Mesenchymal stem cell (in vitro differentiated cells and primary cell): ENCODE results near the gene DGKH.

Experiments used
- DNase-seq: peaks from one replicate; pipeline ENCODE4 v3.0.0-alpha.2; 2013
- H2AFZ ChIP-seq: one replicate; pipeline ENCODE4 v1.6.1; 2013; ENCODE audit warnings: low read depth, mild to moderate bottlenecking, control low read depth, inconsistent platforms, low read length, moderate library complexity
- H2AK5ac ChIP-seq: 2 replicates; pipeline ENCODE4 v1.6.1; 2013; ENCODE audit warnings: low read length, moderate library complexity, mild to moderate bottlenecking, inconsistent platforms; ENCODE audit not compliant: severe bottlenecking
- H2BK120ac ChIP-seq: one replicate; pipeline ENCODE4 v1.6.1; 2013; ENCODE audit warnings: low read depth, mild to moderate bottlenecking, inconsistent platforms, low read length, moderate library complexity
- H2BK12ac ChIP-seq, 2 experiments: one replicate each; pipeline ENCODE4 v1.6.1; 2013; ENCODE audit warnings: inconsistent platforms in 2 of 2, low read length in 2 of 2, mild to moderate bottlenecking in 2 of 2, moderate library complexity in 2 of 2, control low read depth in 1 of 2
- H2BK15ac ChIP-seq: one replicate; pipeline ENCODE4 v1.6.1; 2013; ENCODE audit warnings: mild to moderate bottlenecking, low read depth, inconsistent platforms; ENCODE audit not compliant: poor library complexity, severe bottlenecking
- H2BK5ac ChIP-seq: 2 replicates; pipeline ENCODE4 v1.6.1; 2013; ENCODE audit warnings: low read depth, mild to moderate bottlenecking, low read length, control low read depth, inconsistent platforms; ENCODE audit not compliant: poor library complexity, severe bottlenecking
- H3K14ac ChIP-seq, 2 experiments: one replicate each; pipeline ENCODE4 v1.6.1; 2013; ENCODE audit warnings: inconsistent platforms in 2 of 2, low read length in 2 of 2, control low read depth in 1 of 2, mild to moderate bottlenecking in 1 of 2, moderate library complexity in 1 of 2
- H3K18ac ChIP-seq, 2 experiments: one replicate each; pipeline ENCODE4 v1.6.1; 2013; ENCODE audit warnings: inconsistent platforms in 2 of 2, low read length in 2 of 2, control low read depth in 1 of 2, low read depth in 1 of 2, mild to moderate bottlenecking in 1 of 2
- H3K23ac ChIP-seq, 2 experiments: one replicate each; pipeline ENCODE4 v1.6.1; 2013; ENCODE audit warnings: inconsistent platforms in 2 of 2, low read length in 2 of 2, mild to moderate bottlenecking in 2 of 2, moderate library complexity in 2 of 2, control low read depth in 1 of 2
- H3K27ac ChIP-seq: 2 replicates; pipeline ENCODE4 v1.5.1; 2013; ENCODE audit warnings: mild to moderate bottlenecking, moderate library complexity, low read length, control low read depth, inconsistent platforms; ENCODE audit not compliant: poor library complexity, severe bottlenecking
- H3K27me3 ChIP-seq, 2 experiments: 2 replicates each; pipeline versions ENCODE4 v1.6.1 to v1.7.0; 2013; ENCODE audit warnings: low read length in 2 of 2, mild to moderate bottlenecking in 2 of 2, moderate library complexity in 2 of 2, control low read depth in 1 of 2, inconsistent platforms in 1 of 2; ENCODE audit not compliant: control insufficient read depth in 1 of 2, insufficient read depth in 1 of 2
- H3K36me3 ChIP-seq, 2 experiments: 2 replicates each; pipeline versions ENCODE4 v1.6.1 to v1.7.0; 2013; ENCODE audit warnings: low read length in 2 of 2, control low read depth in 1 of 2, inconsistent platforms in 1 of 2, low read depth in 1 of 2, mild to moderate bottlenecking in 1 of 2; ENCODE audit not compliant: insufficient read depth in 2 of 2, control insufficient read depth in 1 of 2
- H3K4ac ChIP-seq, 2 experiments: one replicate each; pipeline ENCODE4 v1.6.1; 2013; ENCODE audit warnings: inconsistent platforms in 2 of 2, low read length in 2 of 2, mild to moderate bottlenecking in 2 of 2, moderate library complexity in 2 of 2, control low read depth in 1 of 2, low read depth in 1 of 2
- H3K4me1 ChIP-seq: 2 replicates; pipeline ENCODE4 v1.6.1; 2013; ENCODE audit warnings: low read depth, low read length, control low read depth; ENCODE audit not compliant: control insufficient read depth, insufficient read depth
- H3K4me2 ChIP-seq: 2 replicates; pipeline ENCODE4 v1.6.1; 2013; ENCODE audit warnings: low read length, mild to moderate bottlenecking, inconsistent platforms; ENCODE audit not compliant: poor library complexity, severe bottlenecking
- H3K4me3 ChIP-seq, 2 experiments: 2 replicates each; pipeline versions ENCODE4 v1.5.1 to v1.7.0; 2013; ENCODE audit warnings: low read length in 2 of 2, mild to moderate bottlenecking in 2 of 2, control low read depth in 1 of 2, low read depth in 1 of 2; ENCODE audit not compliant: insufficient read depth in 1 of 2
- H3K79me1 ChIP-seq: replicated peaks from 2 replicates; pipeline ENCODE4 v1.6.1; 2013; ENCODE audit warnings: mild to moderate bottlenecking, control low read depth, low read length, inconsistent platforms; ENCODE audit not compliant: poor library complexity, severe bottlenecking
- H3K9ac ChIP-seq: 2 replicates; pipeline ENCODE4 v1.7.0; 2013; ENCODE audit warnings: mild to moderate bottlenecking, low read length, moderate library complexity
- H3K9me3 ChIP-seq: 2 replicates; pipeline ENCODE4 v1.7.0; 2013; ENCODE audit warnings: mild to moderate bottlenecking, low read length; ENCODE audit not compliant: control insufficient read depth
- H4K8ac ChIP-seq: one replicate; pipeline ENCODE4 v1.6.1; 2013; ENCODE audit warnings: inconsistent platforms, mild to moderate bottlenecking, low read length, moderate library complexity
- H4K91ac ChIP-seq: one replicate; pipeline ENCODE4 v1.6.1; 2013; ENCODE audit warnings: mild to moderate bottlenecking, low read length, inconsistent platforms
- WGBS: methylation state at CpG from one replicate; pipeline ENCODE4 v1.1.7; 2013; ENCODE audit warnings: mixed read lengths; 5-methylcytosine and 5-hydroxymethylcytosine counted together

Gene DGKH

DNA sequence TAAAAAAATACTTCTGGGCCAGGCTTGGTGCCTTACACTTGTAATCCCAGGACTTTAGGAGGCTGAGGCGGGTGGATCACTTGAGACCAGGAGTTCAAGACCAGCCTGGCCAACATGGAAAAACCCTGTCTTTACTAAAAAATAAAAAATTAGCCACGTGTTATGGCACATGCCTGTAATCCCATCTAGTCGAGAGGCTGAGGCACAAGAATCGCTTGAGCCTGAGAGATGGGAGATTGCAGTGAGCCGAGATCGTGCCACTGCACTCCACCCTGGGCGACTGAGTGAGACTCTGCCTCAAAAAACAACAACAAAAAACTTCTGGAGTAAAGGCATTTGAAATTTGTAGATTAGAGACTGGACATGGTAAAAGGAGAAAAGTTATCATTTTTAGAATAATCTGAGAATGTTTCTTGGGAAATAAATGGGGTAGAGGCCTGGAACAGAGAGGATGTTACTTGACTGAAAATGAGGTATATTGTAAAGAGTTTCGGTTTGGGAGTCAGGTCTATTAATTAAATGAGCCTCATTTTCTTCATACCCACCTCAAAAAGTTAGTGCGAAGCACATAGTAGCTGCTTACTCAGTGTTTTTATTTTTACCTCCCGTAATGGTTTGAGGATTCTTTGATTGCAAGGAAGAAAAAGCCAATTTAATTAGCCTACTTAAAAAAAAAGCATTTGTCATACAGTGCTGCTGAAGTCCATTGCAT lies 226.1 kb downstream of the DGKH start:
- peaks cover 3% of the 10 kb centered on the region for H3K4me1 ChIP-seq
- H3K4ac ChIP-seq, result no peak overlapping the region
- peak overlapping the region; percentile 91 for H3K9ac ChIP-seq
- no peaks in the 10 kb centered on the region for H3K27me3 ChIP-seq
- 96% methylated on average over 8 of the region's 10 CpGs for WGBS
- peaks cover 9% of the 10 kb centered on the region for H3K79me1 ChIP-seq
- H2AK5ac ChIP-seq, result no peak overlapping the region
- H2AFZ ChIP-seq, result no peak overlapping the region
- no peak overlapping the region for H3K4me2 ChIP-seq
- no peak overlapping the region for H4K91ac ChIP-seq
- H3K9me3 ChIP-seq, result no peaks in the 10 kb centered on the region
- no peak overlapping the region for H4K8ac ChIP-seq
- peak overlapping the region in 1 of 2 experiments; percentile 94 for H3K4me3 ChIP-seq
- no peak overlapping the region for H3K23ac ChIP-seq
- no peak overlapping the region for H2BK5ac ChIP-seq
- no peak overlapping the region for H2BK15ac ChIP-seq
- H2BK12ac ChIP-seq, result no peak overlapping the region
- H3K27ac ChIP-seq, result no peak overlapping the region
- no peak for DNase-seq
- no peak overlapping the region for H3K18ac ChIP-seq
- no peak overlapping the region for H3K14ac ChIP-seq
- H2BK120ac ChIP-seq, result no peak overlapping the region
- no peaks in the 10 kb centered on the region for H3K36me3 ChIP-seq

DNA sequence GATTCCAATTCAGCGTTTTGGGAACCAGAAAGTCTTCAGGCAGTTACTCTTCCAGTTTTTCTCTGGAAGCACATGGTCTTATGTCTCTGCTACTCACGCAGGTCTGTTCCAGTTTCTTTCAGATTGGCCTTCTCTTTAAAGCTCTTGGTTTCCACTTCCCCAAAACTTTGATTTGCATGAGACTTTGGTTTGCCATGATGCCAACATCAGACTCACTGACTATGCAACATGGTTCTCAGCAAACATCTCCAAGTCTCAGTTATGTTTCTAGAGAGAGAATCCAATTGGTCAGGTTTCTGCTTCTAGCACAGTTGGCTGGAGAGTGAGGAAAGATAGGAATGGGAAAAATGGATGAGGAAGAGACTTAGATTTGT lies 226.6 kb downstream of the DGKH start:
- H3K36me3 ChIP-seq, result no peaks in the 10 kb centered on the region
- H3K4me3 ChIP-seq, result no peak overlapping the region
- peaks cover 9% of the 10 kb centered on the region for H3K79me1 ChIP-seq
- no peak overlapping the region for H2BK5ac ChIP-seq
- H3K4ac ChIP-seq, result no peak overlapping the region
- no peak for DNase-seq
- H3K4me1 ChIP-seq, result peaks cover 3% of the 10 kb centered on the region
- H3K18ac ChIP-seq, result no peak overlapping the region
- no peak overlapping the region for H2AK5ac ChIP-seq
- H3K23ac ChIP-seq, result no peak overlapping the region
- no peak overlapping the region for H3K14ac ChIP-seq
- H3K4me2 ChIP-seq, result no peak overlapping the region
- H2BK120ac ChIP-seq, result no peak overlapping the region
- H3K27ac ChIP-seq, result no peak overlapping the region
- H2BK12ac ChIP-seq, result no peak overlapping the region
- peak overlapping the region; percentile 91 for H3K9ac ChIP-seq
- H2AFZ ChIP-seq, result no peak overlapping the region
- no peak overlapping the region for H2BK15ac ChIP-seq
- no peaks in the 10 kb centered on the region for H3K9me3 ChIP-seq
- no peak overlapping the region for H4K91ac ChIP-seq
- no peak overlapping the region for H4K8ac ChIP-seq
- 98% methylated on average over 2 of the region's 2 CpGs for WGBS
- H3K27me3 ChIP-seq, result no peaks in the 10 kb centered on the region

- Histone ChIP-seq H3K79me1 (peaks cover 10% of the 10 kb centered on the region), H3K4ac (no peak overlapping the region), H2AK5ac (no peak overlapping the region), H3K4me3 (no peak overlapping the region), H3K4me1 (peaks cover 3% of the 10 kb centered on the region), H3K14ac (no peak overlapping the region), H3K36me3 (no peaks in the 10 kb centered on the region), H3K27ac (no peak overlapping the region), H3K23ac (no peak overlapping the region), H3K4me2 (no peak overlapping the region), H3K9ac (no peak overlapping the region), H2BK15ac (no peak overlapping the region), H2BK120ac (no peak overlapping the region), H2BK5ac (no peak overlapping the region), H2BK12ac (no peak overlapping the region), H4K8ac (no peak overlapping the region), H4K91ac (no peak overlapping the region), H3K18ac (no peak overlapping the region), H3K27me3 (no peaks in the 10 kb centered on the region), H3K9me3 (no peaks in the 10 kb centered on the region), H2AFZ (no peak overlapping the region)
- WGBS, result 99% methylated on average over 4 of the region's 4 CpGs
- DNase-seq, result no peak
These were observed 227.1 kb downstream of the DGKH start for GRCh38 chr13:42275506-42275905.

DNA sequence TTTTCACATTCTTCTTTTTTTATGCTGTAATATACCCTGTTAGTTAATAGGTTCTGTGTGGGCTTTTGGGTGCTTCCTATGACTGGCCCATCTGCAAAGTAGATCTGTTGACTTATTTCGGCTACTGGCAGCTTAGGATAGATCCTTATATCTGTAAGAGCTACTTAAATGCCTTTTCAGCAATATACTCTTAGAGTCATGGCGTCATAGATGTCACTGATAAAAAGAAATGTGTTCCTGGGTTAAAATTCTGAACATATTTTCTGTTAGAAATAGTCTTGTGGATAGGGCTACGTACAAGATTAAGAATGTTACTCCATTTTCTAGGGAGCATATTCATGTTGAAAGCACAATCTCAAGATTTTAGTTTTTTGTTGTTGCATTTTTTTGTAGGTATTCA lies 228.2 kb downstream of the DGKH start:
- Histone ChIP-seq H3K4me1 (peaks cover 3% of the 10 kb centered on the region), H3K27me3 (no peaks in the 10 kb centered on the region), H3K36me3 (no peaks in the 10 kb centered on the region), H2BK120ac (no peak overlapping the region), H3K27ac (no peak overlapping the region), H3K4me2 (no peak overlapping the region), H3K4ac (no peak overlapping the region), H2BK15ac (no peak overlapping the region), H2AFZ (no peak overlapping the region), H2BK12ac (no peak overlapping the region), H3K4me3 (no peak overlapping the region), H2BK5ac (no peak overlapping the region), H3K23ac (no peak overlapping the region), H4K8ac (no peak overlapping the region), H2AK5ac (no peak overlapping the region), H3K9ac (no peak overlapping the region), H3K14ac (no peak overlapping the region), H4K91ac (no peak overlapping the region), H3K79me1 (peaks cover 14% of the 10 kb centered on the region), H3K18ac (no peak overlapping the region), H3K9me3 (no peaks in the 10 kb centered on the region)
- 91% methylated on average over 3 of the region's 3 CpGs for WGBS
- DNase-seq, result peak; percentile 60
